Stimulated activated naive CD4-positive, alpha-beta T cell (primary cell): ENCODE results near the gene MARCKSL1.
"Not testable (repeated sequence)": the region's sequence is repeated elsewhere in the genome, so short reads cannot be mapped to it uniquely, and the experiment has no call there.

ENCODE experiments used
- DNase-seq, 6 experiments: peaks; one replicate each; lab custom pipeline; 2025; lab: John Stamatoyannopoulos, UW

Gene MARCKSL1

GRCh38 chr1:32333251-32333963, 2.6 kb downstream of the MARCKSL1 start:
- no peak for DNase-seq

- DNase-seq, result no peak
Observed at GRCh38 chr1:32332290-32333079, 3.5 kb downstream of the MARCKSL1 start.

- no peak for DNase-seq
Observed at GRCh38 chr1:32331549-32331948, 4.5 kb downstream of the MARCKSL1 start.

GRCh38 chr1:32330558-32331151, 5.4 kb downstream of the MARCKSL1 start:
- DNase-seq, result no peak

- no peak for DNase-seq
Observed at GRCh38 chr1:32329931-32330466, 6.0 kb downstream of the MARCKSL1 start.

- no peak for DNase-seq
Observed at GRCh38 chr1:32327204-32327603, 8.8 kb downstream of the MARCKSL1 start.

GRCh38 chr1:32321712-32322291, 14.2 kb downstream of the MARCKSL1 start:
- DNase-seq, result peak in 4 of 6 experiments; percentile 36 to 68 (median 57)

GRCh38 chr1:32318127-32318869, 17.7 kb downstream of the MARCKSL1 start:
- DNase-seq, result no peak

GRCh38 chr1:32316903-32317277, 19.1 kb downstream of the MARCKSL1 start:
- DNase-seq, result no peak

GRCh38 chr1:32311709-32312393, 24.2 kb downstream of the MARCKSL1 start:
- DNase-seq, result no peak

- no peak for DNase-seq
Observed at GRCh38 chr1:32309960-32310359, 26.1 kb downstream of the MARCKSL1 start.

- DNase-seq, result no peak
Observed at GRCh38 chr1:32307324-32307723, 28.7 kb downstream of the MARCKSL1 start.

GRCh38 chr1:32305310-32305709, 30.7 kb downstream of the MARCKSL1 start:
- no peak for DNase-seq

GRCh38 chr1:32303997-32304622, 31.9 kb downstream of the MARCKSL1 start:
- no peak for DNase-seq

GRCh38 chr1:32303358-32303757, 32.7 kb downstream of the MARCKSL1 start:
- DNase-seq, result no peak

GRCh38 chr1:32299327-32299726, 36.7 kb downstream of the MARCKSL1 start:
- no peak for DNase-seq

GRCh38 chr1:32298211-32298610, 37.8 kb downstream of the MARCKSL1 start:
- not testable (repeated sequence) for DNase-seq

- DNase-seq, result peak; percentile 90 to 95 (median 94)
Observed at GRCh38 chr1:32291708-32292538, 44.1 kb downstream of the MARCKSL1 start, which contains the start of gene HDAC1. Gene HDAC1 (plus strand): TSS chr1:32292083. CDS start chr1:32292170, 87 bp downstream.

- no peak for DNase-seq
Observed at GRCh38 chr1:32291145-32291707, 44.8 kb downstream of the MARCKSL1 start.
